ENCODE measurements around the gene SLC29A2. TPM values are rescaled to one million over a fixed set of nuclear protein-coding genes. Genes with fewer than 3 reads are reported as not detected.

Gene SLC29A2
- total RNA-seq, 1 experiment from 2014 or later = 39.7 TPM

GRCh38 chr11:66345316-66345649, 26.3 kb downstream of the SLC29A2 start:
- Histone ChIP-seq H3K4me1 (ENCODE audit: control insufficient read depth in 1 of 2, insufficient read depth in 2 of 2, low read length in 2 of 2) (peaks cover 14 to 36% of the 10 kb centered on the region in 2 experiments), H3K4me3 (replicated peaks in 1 of 2; ENCODE audit: low read depth in 1 of 2, low read length in 2 of 2) (peak overlapping the region; percentile 72 to 87), H2AFZ (ENCODE audit: low read depth, low read length, poor library complexity, severe bottlenecking) (no peak overlapping the region), H3K79me2 (ENCODE audit: insufficient read depth, low read length) (peaks cover 22% of the 10 kb centered on the region), H3K9me3 (ENCODE audit: control insufficient read depth in 1 of 2, insufficient read depth in 1 of 2, low read depth in 1 of 2, low read length in 2 of 2) (no peaks in the 10 kb centered on the region), H3K9me2 (ENCODE audit: insufficient read depth) (no peaks in the 10 kb centered on the region), H3K27ac (ENCODE audit: low read depth, low read length) (peak overlapping the region; percentile 76), H3K27me3 (ENCODE audit: insufficient read depth, low read length) (no peaks in the 10 kb centered on the region), H3K36me3 (ENCODE audit: control insufficient read depth in 1 of 2, insufficient read depth in 2 of 2, low read length in 2 of 2) (peaks cover 4 to 8% of the 10 kb centered on the region in 2 experiments; a peak in 3 of 4 replicates), H3K4me2 (ENCODE audit: low read length) (peak overlapping the region; percentile 89), H3K9ac (ENCODE audit: low read length) (peak overlapping the region; percentile 77), H4K20me1 (ENCODE audit: insufficient read depth) (no peaks in the 10 kb centered on the region)
- ChIA-PET CTCF (interaction anchor here (1.4 to 2.1 kb wide), 2 partner anchors 33 to 43 kb away, joined by 3 to 4 read pairs; no protein-coding TSS in a partner anchor), RAD21 (ENCODE audit: low non-redundant PET in 1 of 2, low total read pairs in 2 of 2, uncharacterized antibody in 2 of 2, unreplicated experiment in 2 of 2) (no interaction called here), POLR2A (interaction anchor here (1.2 to 2.1 kb wide), 4 partner anchors 10 to 56 kb away, joined by 3 to 7 read pairs (median 6); partner anchors contain the start of genes RIN1 and YIF1A)
- ATAC-seq (peak; percentile 22), DNase-seq (ENCODE audit: low read depth, low spot score) (no peak)
- intact Hi-C loops (cut with micrococcal nuclease) = no loop called here
- TF ChIP-seq SP1 (IDR thresholded peaks at IDR 0.05; ENCODE audit: low read depth) = no peak
- TF ChIP-seq ZFX (IDR thresholded peaks at IDR 0.05) = peak; percentile 45; the same call in 1 of the 2 replicates
- BruUV-seq (replicated peaks) = no TSS peak

- intact Hi-C loops (cut with micrococcal nuclease) = no loop called here
- ChIA-PET POLR2A (interaction anchor here (1.2 to 2.1 kb wide), 4 partner anchors 9 to 56 kb away, joined by 3 to 7 read pairs (median 6); partner anchors contain the start of genes RIN1 and YIF1A), RAD21 (ENCODE audit: low non-redundant PET in 1 of 2, low total read pairs in 2 of 2, uncharacterized antibody in 2 of 2, unreplicated experiment in 2 of 2) (no interaction called here), CTCF (interaction anchor here (1.4 to 2.1 kb wide), 2 partner anchors 32 to 44 kb away, joined by 3 to 4 read pairs; no protein-coding TSS in a partner anchor)
- Histone ChIP-seq H3K4me3 (replicated peaks in 1 of 2; ENCODE audit: low read depth in 1 of 2, low read length in 2 of 2) (peak within 1 kb of the TSS; percentile 72 to 87), H3K9me3 (ENCODE audit: control insufficient read depth in 1 of 2, insufficient read depth in 1 of 2, low read depth in 1 of 2, low read length in 2 of 2) (no peaks in the 10 kb centered on the region), H3K9me2 (ENCODE audit: insufficient read depth) (no peaks in the 10 kb centered on the region), H2AFZ (ENCODE audit: low read depth, low read length, poor library complexity, severe bottlenecking) (no peak within 1 kb of the TSS), H3K4me2 (ENCODE audit: low read length) (peak within 1 kb of the TSS; percentile 89), H3K9ac (ENCODE audit: low read length) (peak within 1 kb of the TSS; percentile 77), H3K4me1 (ENCODE audit: control insufficient read depth in 1 of 2, insufficient read depth in 2 of 2, low read length in 2 of 2) (peaks cover 14 to 34% of the 10 kb centered on the region in 2 experiments), H3K79me2 (ENCODE audit: insufficient read depth, low read length) (peaks cover 22% of the 10 kb centered on the region), H4K20me1 (ENCODE audit: insufficient read depth) (no peaks in the 10 kb centered on the region), H3K27ac (ENCODE audit: low read depth, low read length) (peak within 1 kb of the TSS; percentile 76), H3K36me3 (ENCODE audit: control insufficient read depth in 1 of 2, insufficient read depth in 2 of 2, low read length in 2 of 2) (peaks cover 8 to 12% of the 10 kb centered on the region in 2 experiments; a peak in 3 of 4 replicates), H3K27me3 (ENCODE audit: insufficient read depth, low read length) (no peaks in the 10 kb centered on the region)
- ATAC-seq = peak; percentile 70
- peak; percentile 95 for DNase-seq (ENCODE audit: low read depth, low spot score)
- BruUV-seq (replicated peaks) = no TSS peak
- TF ChIP-seq RAD21 (IDR thresholded peaks at IDR 0.05; ENCODE audit: low read depth) (no peak), SIN3A (IDR thresholded peaks at IDR 0.05; ENCODE audit: low read depth) (peak; percentile 85), CBX3 (IDR thresholded peaks at IDR 0.05; ENCODE audit: low read depth) (no peak), SP1 (IDR thresholded peaks at IDR 0.05; ENCODE audit: low read depth) (peak; percentile 70), EZH2phosphoT487 (IDR thresholded peaks at IDR 0.05; ENCODE audit: borderline replicate concordance) (no peak), POLR2A (IDR thresholded peaks at IDR 0.05; ENCODE audit: borderline replicate concordance, extremely low read depth, insufficient read depth, insufficient read length) (peak; percentile 82), FOSL1 (IDR thresholded peaks at IDR 0.05; ENCODE audit: low read depth) (no peak), CEBPB (IDR thresholded peaks at IDR 0.05; ENCODE audit: low read depth) (no peak), SRF (IDR thresholded peaks at IDR 0.05; ENCODE audit: low read depth) (peak; percentile 91; the same call in 1 of the 2 replicates), ATF3 (IDR thresholded peaks at IDR 0.05) (no peak), ZFX (IDR thresholded peaks at IDR 0.05) (peak; percentile 95), ZNF274 (IDR thresholded peaks at IDR 0.05; ENCODE audit: low read depth, low read length) (no peak), JUND (IDR thresholded peaks at IDR 0.05) (no peak), ELF1 (IDR thresholded peaks at IDR 0.05; ENCODE audit: borderline replicate concordance, low read depth) (peak; percentile 97; the same call in 1 of the 2 replicates), POLR2AphosphoS5 (IDR thresholded peaks at IDR 0.05; ENCODE audit: low read depth, low read length) (peak; percentile 95)
- TF ChIP-seq, protein P1, sequence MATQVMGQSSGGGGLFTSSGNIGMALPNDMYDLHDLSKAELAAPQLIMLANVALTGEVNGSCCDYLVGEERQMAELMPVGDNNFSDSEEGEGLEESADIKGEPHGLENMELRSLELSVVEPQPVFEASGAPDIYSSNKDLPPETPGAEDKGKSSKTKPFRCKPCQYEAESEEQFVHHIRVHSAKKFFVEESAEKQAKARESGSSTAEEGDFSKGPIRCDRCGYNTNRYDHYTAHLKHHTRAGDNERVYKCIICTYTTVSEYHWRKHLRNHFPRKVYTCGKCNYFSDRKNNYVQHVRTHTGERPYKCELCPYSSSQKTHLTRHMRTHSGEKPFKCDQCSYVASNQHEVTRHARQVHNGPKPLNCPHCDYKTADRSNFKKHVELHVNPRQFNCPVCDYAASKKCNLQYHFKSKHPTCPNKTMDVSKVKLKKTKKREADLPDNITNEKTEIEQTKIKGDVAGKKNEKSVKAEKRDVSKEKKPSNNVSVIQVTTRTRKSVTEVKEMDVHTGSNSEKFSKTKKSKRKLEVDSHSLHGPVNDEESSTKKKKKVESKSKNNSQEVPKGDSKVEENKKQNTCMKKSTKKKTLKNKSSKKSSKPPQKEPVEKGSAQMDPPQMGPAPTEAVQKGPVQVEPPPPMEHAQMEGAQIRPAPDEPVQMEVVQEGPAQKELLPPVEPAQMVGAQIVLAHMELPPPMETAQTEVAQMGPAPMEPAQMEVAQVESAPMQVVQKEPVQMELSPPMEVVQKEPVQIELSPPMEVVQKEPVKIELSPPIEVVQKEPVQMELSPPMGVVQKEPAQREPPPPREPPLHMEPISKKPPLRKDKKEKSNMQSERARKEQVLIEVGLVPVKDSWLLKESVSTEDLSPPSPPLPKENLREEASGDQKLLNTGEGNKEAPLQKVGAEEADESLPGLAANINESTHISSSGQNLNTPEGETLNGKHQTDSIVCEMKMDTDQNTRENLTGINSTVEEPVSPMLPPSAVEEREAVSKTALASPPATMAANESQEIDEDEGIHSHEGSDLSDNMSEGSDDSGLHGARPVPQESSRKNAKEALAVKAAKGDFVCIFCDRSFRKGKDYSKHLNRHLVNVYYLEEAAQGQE (IDR thresholded peaks at IDR 0.05; ENCODE audit: low read depth) = no peak
- TF ChIP-seq, protein P2, sequence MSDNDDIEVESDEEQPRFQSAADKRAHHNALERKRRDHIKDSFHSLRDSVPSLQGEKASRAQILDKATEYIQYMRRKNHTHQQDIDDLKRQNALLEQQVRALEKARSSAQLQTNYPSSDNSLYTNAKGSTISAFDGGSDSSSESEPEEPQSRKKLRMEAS (IDR thresholded peaks at IDR 0.05) = peak; percentile 72; the same call in 1 of the 2 replicates
Measured at GRCh38 chr11:66344550-66345315, 26.8 kb downstream of the SLC29A2 start, which contains the start of gene BRMS1. BRMS1 (minus strand) TSS chr11:66345104; CDS start chr11:66342234, 2,870 bp downstream.

Data from HCT116 (cell line).